GM19438 (cell line): Measurements from ENCODE around the gene KIRREL3.

Experiments used
- ATAC-seq: cut with Tn5 transposase; IDR thresholded peaks from one replicate; pipeline ENCODE4 v1.9.1; 2021; ENCODE audit warnings: low read depth; ENCODE audit not compliant: unreplicated experiment

Gene KIRREL3

GRCh38 chr11:126804363-126804762 is 196.2 kb downstream of the KIRREL3 start:
- ATAC-seq: no peak

- no peak for ATAC-seq
These were observed 200.6 kb downstream of the KIRREL3 start for GRCh38 chr11:126800009-126800408.

- no peak for ATAC-seq
These were observed 203.0 kb downstream of the KIRREL3 start for GRCh38 chr11:126797457-126798169.

GRCh38 chr11:126793596-126793995 is 207.0 kb downstream of the KIRREL3 start:
- ATAC-seq: no peak

- no peak for ATAC-seq
These were observed 208.6 kb downstream of the KIRREL3 start for GRCh38 chr11:126791991-126792390.

- ATAC-seq: no peak
These were observed 209.1 kb downstream of the KIRREL3 start for GRCh38 chr11:126791446-126791845.

- ATAC-seq: no peak
These were observed 210.0 kb downstream of the KIRREL3 start for GRCh38 chr11:126790550-126791081.

- ATAC-seq: no peak
These were observed 217.8 kb downstream of the KIRREL3 start for GRCh38 chr11:126782810-126783209.

- no peak for ATAC-seq
These were observed 218.6 kb downstream of the KIRREL3 start for GRCh38 chr11:126781942-126782341.

- no peak for ATAC-seq
These were observed 224.5 kb downstream of the KIRREL3 start for GRCh38 chr11:126776119-126776518.

- ATAC-seq: no peak
These were observed 228.3 kb downstream of the KIRREL3 start for GRCh38 chr11:126772267-126772666.

GRCh38 chr11:126768702-126769101 is 231.9 kb downstream of the KIRREL3 start:
- no peak for ATAC-seq

GRCh38 chr11:126766440-126766839 is 234.1 kb downstream of the KIRREL3 start:
- no peak for ATAC-seq

GRCh38 chr11:126765196-126765595 is 235.4 kb downstream of the KIRREL3 start:
- no peak for ATAC-seq

GRCh38 chr11:126764231-126764630 is 236.3 kb downstream of the KIRREL3 start:
- no peak for ATAC-seq

- no peak for ATAC-seq
These were observed 243.7 kb downstream of the KIRREL3 start for GRCh38 chr11:126756855-126757254.

GRCh38 chr11:126756421-126756820 is 244.1 kb downstream of the KIRREL3 start:
- ATAC-seq: no peak

GRCh38 chr11:126755526-126755925 is 245.0 kb downstream of the KIRREL3 start:
- no peak for ATAC-seq

- ATAC-seq: no peak
These were observed 245.8 kb downstream of the KIRREL3 start for GRCh38 chr11:126754591-126755426.

- no peak for ATAC-seq
These were observed 246.6 kb downstream of the KIRREL3 start for GRCh38 chr11:126753990-126754389.

GRCh38 chr11:126751242-126751641 is 249.3 kb downstream of the KIRREL3 start:
- ATAC-seq: no peak

- ATAC-seq: no peak
These were observed 251.8 kb downstream of the KIRREL3 start for GRCh38 chr11:126748793-126749192.
